Measurements from ENCODE around the gene DESI1.
"Not testable (repeated sequence)": the region's sequence is repeated elsewhere in the genome, so short reads cannot be mapped to it uniquely, and the experiment has no call there.

DESI1 gene

DNA sequence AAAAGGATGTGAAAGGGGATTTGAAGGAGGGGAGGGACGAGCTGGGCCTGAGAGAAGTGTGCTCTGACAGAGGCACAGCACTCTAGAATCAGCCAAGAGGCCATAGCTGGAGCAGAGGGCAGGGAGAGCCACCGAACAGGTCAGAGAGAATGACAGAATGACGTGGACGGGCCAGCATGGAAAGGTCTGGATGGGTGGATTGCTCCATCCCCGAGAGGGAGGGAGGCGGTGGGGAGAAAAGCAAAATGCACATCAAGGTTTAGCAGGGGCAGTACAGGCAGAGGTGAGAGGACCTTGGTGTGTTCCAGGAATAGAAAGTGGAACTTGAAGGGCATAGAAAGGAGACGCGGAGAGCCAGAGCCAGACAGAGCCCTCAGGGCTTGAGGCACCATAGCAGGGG, 38.1 kb downstream of the DESI1 start:
- no peak for DNase-seq

DNA sequence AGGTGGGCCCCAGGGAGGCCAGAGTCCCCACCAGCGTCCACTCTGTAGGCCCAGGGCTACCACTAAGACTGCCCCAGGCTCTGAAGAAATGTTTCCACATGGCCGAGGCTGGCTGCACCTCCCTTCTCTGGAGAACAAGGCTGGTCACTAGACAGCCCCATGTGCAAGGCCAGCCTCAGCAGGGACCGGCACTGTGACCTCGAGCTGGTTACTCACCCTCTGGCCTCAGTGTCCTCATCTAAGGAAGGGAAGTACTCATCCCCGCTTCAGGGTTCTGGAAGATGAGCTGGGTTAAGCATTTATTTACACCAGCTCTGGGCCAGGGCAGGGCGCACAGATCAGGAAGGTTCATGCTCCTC, 40.9 kb downstream of the DESI1 start:
- no peak for DNase-seq

DNA sequence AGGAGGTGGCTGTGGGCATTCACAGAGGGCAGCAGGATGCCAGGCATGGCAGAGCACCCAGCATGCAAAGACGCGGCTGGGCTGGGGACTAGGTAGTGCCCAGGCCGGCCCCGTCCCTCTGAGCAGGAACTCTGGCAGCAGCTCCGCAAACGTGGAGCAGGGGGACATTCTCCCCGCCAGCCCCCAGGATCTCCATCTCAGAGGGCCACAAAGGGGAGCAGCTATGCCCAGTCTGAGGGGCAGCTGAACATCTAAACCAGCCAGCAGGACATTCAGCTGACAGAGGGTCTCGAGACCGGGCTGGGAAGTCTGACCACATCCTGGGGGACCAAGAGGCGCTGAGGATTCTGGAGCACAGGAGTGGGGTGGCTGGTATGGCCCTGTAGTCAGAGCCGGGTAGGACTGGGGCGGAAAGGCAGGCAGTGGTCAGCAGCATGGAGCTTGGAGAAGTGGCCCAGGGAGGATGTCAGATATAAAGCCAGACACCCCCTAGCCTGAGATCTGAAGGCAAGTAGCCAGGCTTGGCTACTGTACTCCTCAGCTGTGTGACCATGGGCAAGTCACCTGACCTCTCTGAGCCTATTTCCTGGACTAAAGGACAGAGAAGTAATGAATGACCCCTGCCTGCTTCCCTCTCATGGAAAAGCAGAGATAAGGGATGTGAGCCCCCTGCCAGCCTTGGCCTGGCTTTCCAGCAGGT, 41.4 kb downstream of the DESI1 start:
- no peak for DNase-seq

DNA sequence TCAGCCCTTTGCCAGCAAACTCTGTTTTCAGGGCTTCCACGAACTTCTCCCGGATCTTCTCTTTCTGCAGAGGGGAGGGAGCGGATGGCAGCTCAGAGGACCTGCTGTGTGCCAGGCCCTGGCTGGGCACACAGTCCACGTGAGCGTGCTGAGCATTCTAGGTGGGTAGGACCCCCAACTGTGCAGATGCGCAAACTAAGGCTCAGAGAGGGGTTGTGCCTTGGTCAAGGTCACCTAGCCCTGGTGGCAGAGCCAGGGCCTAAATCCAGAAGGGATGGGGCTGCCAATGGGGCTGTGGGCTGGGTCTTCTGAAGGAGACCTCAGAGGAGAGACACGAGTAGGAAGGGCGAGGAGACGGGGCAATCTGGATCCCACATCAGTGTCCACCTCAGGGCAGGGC, 42.0 kb downstream of the DESI1 start:
- DNase-seq, result no peak

DNA sequence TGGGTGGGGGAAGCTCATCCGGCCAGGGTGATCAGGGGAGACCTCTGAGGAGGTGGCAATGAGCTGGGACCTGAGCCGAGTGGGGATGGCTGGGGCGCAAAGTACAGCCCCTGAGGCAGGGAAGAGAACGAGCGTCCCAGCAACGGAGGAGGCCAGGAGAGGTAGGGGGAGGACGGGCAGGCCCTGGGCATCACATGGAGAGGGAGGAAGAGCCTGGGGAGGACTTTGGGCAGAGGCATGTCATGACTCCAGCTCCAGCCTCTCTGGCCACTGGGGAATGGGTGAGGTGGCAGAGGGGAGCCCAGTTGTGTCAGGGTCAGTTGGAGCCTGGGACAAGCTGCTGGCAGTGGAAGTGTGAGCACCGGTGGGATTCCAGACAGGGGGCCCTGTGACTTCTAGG, 42.7 kb downstream of the DESI1 start:
- DNase-seq, result no peak

DNA sequence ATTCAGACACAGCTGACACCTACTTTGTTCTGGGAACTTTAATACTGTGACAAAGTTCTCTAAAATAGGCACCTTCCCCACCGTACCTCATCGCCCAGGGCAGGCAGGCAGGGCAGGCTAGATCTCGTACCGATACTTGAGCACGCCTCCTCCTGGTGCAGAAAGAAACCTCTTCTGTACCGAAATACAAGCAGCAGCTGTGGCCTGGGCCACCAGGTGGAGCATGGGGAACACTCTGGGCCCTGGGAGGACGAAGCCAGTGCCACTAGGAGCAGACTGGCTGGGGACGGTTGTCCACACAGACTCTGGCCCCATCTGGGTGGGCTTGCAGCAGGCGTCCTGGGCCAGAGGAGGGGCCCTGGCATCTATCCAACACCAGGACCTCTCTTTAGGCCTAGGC, 44.0 kb downstream of the DESI1 start:
- DNase-seq, result no peak

DNA sequence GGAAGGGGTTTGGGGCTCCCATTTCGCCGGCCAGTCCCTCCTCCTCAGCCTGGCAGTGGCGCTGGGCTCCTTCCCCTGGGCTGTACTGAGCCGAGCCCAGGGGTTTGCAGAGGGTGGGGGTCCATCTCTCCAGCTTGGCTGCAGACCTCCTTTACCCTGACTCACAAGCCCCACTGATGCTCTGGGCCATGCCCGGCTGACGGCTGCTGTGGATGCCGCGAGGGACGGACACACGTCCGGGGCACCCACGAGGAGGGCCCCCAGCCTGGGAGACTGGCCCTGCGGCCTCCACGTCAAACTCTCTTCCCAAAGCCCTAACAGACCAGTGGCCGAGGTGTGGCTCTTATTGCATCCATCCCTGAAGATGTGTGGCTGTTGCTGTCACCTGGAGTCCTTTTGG, 45.3 kb downstream of the DESI1 start:
- DNase-seq, result no peak

DNA sequence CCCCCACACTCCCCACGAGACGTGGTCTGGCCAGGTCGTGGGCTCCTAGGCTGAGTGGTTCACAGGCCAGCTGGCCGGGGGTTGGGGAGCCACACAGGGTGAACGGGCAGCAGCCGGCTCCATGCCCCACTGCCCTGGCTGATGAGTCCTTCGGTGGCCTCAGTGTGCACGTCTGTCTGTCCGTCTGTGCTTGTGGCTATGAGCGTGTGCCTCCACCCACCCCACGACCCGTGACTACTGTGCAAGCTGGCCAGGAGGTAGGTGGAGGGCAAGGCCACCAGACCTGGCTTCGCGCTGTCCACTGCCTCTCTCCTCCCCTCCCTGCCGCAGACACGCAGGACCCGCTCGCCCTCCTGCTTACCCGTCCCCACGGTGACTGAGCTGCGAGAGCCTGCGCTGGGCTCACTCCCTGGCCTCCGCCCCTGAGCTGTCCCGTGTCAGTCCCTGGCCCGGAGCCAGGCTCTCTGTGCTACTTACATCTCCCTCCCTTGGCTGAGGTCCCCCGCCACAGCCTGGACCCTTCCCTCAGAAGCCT, 45.9 kb downstream of the DESI1 start:
- no peak for DNase-seq

DNA sequence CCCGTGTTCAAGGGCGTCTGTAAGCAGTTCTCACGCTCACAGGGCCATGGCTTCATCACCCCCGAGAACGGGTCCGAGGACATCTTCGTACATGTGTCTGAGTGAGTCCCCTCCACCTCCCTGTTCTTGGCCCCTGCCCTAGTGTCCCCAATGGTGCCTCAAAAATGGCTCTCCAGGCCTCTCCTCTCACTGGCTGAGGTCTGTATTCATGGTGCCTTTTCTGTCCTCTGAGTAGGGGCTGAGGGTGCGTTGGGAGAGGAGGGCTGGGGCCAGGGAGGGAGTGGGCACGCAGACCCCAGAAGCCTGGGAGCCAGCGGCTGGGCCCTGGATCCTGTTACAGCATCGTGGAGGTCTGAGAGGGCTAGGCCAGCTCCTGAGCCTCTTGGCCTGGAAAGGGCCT, 47.2 kb downstream of the DESI1 start:
- DNase-seq, result no peak

DNA sequence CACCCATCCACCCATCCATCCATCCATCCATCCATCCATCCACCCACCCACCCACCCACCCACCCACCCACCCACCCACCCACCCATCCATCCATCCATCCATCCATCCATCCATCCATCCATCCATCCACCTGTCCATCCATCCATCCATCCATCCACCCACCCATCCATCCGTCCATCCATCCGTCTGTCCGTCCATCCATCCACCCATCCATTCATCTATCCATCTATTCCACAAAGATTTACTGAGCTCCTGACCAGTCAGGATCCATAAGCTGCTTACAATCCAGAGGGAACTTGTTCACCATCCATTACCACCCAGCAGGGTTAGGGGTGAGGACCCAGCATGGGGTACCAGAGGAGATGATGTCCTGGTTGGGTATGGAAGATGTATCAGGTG, 48.5 kb downstream of the DESI1 start:
- not testable (repeated sequence) for DNase-seq

DNA sequence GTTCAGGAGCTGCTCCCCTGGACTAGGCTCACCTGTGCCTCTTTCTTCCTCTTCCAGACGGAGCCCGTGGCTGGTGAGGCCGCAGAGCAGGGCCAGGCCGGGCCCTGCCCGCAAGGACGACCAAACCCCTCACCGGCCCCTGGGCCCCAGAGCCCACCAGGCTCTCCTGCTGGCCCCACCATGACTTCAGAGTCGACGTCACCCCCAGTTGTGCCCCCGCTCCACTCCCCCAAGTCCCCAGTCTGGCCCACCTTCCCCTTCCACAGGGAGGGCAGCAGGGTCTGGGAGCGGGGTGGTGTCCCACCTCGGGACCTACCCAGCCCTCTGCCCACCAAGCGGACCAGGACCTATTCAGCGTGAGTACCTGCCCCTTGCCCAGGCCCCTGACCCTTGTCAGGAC, 49.1 kb downstream of the DESI1 start:
- DNase-seq, result no peak

DNA sequence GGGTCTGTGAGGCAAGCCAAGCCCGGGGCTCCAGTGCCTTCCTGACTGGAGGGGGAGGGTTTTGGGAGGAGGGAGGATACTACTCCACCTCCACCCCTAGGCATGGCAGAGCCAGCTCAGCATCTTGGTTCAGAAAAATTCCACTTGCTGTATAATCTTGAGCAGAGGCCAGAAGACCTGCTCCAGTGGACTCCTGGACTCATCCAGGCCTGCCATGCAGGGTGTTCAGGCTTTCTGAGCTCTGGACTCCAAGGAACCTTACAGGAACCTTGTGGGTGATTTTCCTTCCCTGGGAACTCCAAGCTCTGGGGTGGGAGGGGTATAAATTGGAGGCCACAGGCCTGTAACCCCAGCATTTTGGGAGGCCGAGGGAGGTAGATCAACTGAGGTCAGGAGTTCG, 50.6 kb downstream of the DESI1 start:
- DNase-seq, result no peak

DNA sequence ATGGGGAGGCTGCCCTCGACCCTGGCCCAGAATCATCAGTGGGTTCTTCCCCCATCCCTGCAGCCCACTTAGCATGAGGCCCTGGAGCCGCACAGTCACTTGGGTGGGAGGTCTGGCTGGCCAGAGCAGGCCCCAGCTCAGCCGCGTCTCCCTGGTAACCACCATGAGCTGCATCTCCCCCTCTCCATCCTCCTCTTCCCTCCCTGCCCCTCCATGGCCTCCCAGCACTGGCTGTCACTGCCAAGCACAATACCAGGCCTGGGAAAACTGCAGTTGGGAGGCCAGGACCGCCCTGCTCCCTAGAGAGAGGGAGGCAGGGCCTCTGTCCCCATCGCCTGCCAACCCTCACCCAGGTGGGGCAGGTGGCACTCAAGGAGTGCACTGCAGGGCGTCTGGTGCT, 52.0 kb downstream of the DESI1 start:
- DNase-seq, result no peak

DNA sequence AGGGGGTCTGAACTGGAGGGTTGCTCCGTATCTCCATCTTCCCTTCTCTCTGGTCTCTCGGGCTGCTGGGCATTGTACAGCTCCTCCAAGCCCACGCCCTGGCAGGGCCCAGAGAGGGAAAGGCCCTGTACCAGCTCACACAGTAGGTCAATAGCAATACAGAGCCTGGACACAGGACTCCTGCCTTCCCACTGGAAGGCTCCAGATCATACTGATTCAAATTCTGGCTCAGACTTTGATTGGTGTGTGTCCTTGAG, 53.4 kb downstream of the DESI1 start:
- no peak for DNase-seq

DNA sequence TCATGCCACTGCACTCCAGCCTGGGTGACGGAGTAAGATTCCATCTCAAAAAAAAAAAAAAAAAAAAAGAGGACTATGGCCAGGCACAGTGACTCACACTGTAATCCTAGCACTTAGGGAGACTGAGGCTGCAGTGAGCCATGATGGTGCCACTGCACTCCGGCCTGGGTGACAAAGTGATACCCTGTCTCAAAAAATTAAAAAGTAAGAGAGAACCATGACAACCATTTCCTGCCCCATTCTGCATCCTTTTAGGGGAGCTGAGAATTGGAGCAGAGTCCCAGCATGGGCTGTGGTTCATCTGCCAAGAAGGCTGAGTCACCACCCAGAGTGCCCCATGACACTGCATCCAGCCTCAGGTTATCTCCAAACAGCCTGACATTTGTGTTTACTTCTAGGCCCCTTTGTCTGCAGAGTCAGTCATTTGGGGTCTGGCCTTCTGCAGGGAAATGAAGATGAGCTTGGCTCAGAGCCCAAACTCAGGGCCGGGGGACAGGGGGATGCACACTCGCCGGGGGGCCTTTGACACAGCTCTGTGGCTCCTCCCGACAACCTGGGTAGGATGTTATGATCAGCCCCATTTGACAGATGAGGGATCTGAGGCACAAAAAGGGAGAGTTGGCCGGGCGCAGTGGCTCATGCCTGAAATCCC, 55.3 kb downstream of the DESI1 start:
- DNase-seq, result no peak

DNA sequence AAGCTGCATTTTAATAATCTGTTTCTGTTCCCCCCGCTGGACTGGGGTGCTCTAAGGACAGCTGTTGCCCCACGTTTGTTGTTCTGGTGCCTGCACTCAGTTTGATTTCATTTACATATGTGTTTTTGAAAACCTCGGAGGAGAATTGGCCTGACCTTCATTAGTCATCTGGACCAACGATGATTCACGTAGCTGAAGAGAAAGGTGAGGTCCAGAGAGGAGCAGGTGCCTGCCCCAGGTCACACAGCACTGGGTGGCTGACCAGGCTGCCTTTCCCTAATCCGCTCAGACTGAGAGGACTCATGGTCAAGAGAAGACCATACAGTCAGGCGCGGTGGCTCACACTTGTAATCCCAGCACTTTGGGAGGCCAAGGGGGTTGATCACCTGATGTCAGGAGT, 56.3 kb downstream of the DESI1 start:
- no peak for DNase-seq

DNA sequence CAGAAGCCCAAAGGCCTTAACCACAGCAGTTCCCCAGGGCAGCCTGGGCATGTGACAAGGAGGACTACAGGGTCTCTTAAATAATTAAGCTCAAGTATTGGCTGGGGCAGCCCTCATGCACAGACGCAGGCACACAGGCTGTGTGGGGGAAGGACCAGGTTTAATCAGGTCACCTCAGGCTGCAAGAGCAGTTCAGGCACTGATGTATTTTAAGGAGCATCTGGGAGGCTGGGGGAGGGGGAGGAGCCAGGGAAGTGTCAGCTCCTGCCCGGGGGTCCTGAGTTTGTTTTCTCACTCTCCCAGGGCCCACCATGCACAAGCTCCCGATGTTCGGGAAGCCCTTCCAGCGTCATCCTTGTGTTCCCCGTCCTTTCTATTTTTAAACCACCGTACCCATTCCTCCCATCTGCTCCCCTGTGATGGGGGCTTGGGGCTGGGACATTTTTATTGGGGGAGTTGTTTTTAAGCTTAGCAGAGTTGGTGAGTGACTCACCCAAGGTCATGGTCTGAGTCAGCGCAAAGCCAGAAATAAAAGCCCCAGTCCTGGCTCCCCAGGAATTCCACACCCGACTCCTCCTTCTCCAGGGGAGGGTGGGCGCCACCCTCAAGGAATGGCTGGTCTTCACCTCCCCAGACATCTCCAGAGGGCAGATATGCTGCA, 57.7 kb downstream of the DESI1 start:
- no peak for DNase-seq

DNA sequence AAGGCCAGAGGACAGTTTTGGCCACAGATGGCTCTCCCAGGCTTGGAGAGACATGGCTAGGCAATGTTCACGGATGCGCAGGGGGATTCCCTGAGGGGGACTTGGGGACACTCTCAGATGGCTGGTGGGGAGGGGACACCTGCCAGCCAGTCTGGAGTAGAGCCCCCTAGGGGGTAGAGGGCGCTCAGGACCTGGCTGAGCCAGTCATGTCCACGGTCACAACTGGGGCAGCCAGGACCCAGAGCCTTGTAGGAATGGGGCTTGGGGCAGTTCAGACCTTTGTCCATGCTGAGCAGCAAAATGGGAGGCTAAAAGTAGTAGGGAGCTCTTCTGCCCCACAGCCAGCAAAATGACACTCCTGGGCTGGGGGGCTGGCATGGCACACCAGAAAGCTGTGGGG, 58.4 kb downstream of the DESI1 start:
- no peak for DNase-seq

DNA sequence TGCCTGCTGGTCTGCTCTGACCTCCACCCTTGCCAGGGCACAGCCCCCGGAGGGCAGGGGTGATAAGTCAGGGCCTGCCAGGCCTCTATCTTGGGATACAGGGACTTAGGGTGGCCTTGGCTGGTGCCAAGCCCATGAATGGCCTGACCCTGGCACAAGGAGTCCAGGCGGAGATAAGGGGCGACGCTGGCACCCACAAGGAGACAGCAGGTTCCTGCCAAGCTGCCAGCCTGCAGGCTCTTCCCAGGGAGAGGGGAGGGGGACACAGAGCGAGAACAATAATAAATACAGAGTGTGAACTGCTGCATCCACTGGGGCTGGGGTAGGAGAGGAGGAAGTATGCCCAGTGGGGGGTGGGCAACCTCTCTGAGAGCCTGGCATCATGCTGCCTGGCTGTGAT, 59.1 kb downstream of the DESI1 start:
- DNase-seq, result no peak

DNA sequence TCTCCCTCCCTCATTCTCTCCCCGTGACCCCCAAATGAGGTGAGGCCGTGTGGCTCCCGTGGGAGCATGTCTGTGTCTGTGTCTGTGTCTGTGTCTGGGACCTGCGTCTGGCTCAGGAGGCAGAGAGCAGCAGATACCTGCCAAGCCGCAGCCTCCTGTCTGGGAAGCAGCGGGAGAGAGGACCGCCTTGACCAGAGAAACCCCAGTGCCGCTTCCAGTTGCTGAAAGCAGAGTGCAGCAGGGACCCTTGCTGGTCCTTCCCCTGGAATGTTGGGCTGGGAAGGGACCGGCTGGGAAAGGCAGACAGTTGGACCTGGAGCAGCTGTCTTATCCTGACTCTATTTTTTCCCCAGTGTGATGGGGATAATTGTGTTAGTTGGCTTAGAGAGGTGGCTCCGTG, 59.5 kb downstream of the DESI1 start:
- no peak for DNase-seq

DNA sequence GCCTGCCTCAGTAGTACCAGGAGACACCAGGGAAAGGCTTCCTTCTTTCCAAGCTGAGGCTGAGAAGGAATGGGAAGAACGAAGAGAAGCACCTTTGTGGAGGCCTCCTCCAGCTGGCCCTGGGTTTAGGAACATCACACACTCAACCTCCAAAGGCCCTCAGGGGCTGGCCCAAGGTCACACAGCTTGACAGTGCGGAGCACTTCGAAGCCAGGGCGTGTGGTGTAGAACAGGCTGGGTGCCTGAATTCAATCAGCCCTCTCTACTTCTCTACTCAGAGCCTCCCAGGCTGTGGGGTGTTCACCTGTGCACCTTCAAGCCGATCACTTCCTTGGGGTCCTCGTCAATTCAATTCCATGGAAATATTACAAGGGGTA, 60.8 kb downstream of the DESI1 start:
- no peak for DNase-seq

DNA sequence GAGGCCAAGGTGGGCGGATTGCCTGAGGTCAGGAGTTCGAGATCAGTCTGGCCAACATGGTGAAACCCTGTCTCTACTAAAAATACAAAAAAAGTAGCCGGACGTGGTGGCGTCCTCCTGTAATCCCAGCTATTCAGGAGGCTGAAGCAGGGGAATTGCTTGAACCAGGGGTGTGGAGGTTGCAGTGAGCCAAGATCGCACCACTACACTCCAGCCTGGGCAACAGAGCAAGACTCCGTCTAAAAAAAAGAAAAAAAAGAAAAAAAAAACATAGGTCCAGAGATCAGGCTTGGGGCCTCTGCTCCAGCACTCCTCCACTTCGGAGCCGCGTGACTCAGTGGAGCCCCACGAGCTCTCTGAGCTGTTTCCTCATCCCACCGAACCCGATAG, 62.6 kb downstream of the DESI1 start:
- not testable (repeated sequence) for DNase-seq

DNA sequence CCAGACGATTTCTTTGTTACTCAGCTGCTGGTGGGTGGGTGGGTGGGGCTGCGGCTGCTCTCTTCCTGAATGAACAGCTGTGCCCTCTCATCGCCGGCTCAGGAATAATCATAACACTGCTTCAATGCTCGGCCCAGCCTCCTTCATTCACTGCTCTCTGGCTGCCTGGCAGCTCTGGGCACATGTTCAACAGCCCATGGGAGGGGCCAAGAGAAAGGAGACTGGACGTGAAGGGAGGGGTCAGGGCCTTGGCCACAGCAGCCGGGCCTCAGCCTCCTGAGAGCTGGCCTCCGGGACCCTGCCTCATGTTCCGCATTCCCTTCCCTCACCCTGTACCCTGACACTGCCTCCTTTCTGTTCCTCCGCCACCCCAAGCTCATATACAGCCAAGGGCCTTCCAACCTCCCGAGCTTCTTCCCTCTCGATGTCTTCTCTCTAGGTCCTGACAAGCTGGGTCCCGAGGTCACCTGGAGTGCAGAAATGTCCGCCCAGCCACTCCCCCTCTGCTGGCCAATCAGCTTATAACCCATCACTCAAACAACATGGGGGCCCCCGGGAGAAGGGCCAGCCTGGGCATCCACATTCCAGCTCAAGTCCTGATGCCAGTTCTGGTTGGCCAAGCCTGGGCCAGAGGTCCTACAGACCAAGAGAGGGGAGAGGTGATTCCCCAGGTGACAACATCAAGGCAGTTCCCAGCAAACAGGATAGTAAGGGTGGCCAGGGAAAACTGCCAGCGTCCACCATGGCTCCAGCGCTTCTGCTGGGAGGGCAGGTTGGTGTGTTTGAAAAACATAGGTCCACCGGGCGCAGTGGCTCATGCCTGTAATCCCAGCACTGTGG, 63.2 kb downstream of the DESI1 start:
- DNase-seq, result no peak

DNA sequence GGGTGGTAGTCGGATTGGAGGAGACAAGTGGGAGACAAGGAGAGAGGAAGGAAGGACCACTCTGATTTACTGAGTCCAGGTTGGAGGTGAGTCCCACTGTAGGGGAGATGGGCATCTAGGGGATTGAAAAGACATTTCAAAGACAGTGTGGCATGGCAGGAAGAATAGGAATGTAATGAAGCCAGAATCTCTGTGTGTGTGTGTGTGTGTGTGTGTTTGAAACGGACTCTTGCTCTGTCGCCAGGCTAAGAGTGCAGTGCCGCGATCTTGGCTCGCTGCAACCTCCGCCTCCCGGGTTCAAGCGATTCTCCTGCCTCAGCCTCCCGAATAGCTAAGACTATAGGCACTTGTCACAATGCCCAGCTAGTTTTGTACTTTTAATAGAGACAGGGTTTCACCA, 64.3 kb downstream of the DESI1 start:
- DNase-seq, result no peak

Data from NCI-H1048 (cell line).